Fibroblast of mammary gland (primary cell): Measurements from ENCODE around the gene PEX14.

Experiments
- DNase-seq: peaks from one replicate; pipeline ENCODE4 v3.0.0-alpha.2; 2010; ENCODE audit warnings: low read depth
- H3K4me3 ChIP-seq: 2 replicates; pipeline ENCODE4 v1.5.1; 2011; ENCODE audit warnings: low read depth, mild to moderate bottlenecking, low read length, moderate library complexity; ENCODE audit not compliant: control insufficient read depth
- CTCF ChIP-seq: conservative IDR thresholded peaks from 2 replicates; pipeline ENCODE4 v1.5.1; 2011; ENCODE audit warnings: low read depth, low read length, inconsistent platforms; ENCODE audit not compliant: control insufficient read depth, insufficient read depth

PEX14 gene

GRCh38 chr1:10644307-10645128 lies 169.8 kb downstream of the PEX14 start:
- no peak overlapping the region for H3K4me3 ChIP-seq
- TF ChIP-seq CTCF, result no peak
- DNase-seq, result peak; percentile 24

GRCh38 chr1:10646347-10646861 lies 171.7 kb downstream of the PEX14 start:
- no peak overlapping the region for H3K4me3 ChIP-seq
- peak; percentile 65 for DNase-seq
- TF ChIP-seq CTCF, result no peak

GRCh38 chr1:10647414-10648170 lies 172.8 kb downstream of the PEX14 start:
- DNase-seq, result no peak
- no peak overlapping the region for H3K4me3 ChIP-seq
- TF ChIP-seq CTCF, result no peak

GRCh38 chr1:10648689-10649516 lies 174.2 kb downstream of the PEX14 start:
- no peak for DNase-seq
- no peak for TF ChIP-seq CTCF
- H3K4me3 ChIP-seq, result no peak overlapping the region

GRCh38 chr1:10649517-10650201 lies 174.9 kb downstream of the PEX14 start:
- no peak for DNase-seq
- H3K4me3 ChIP-seq, result no peak overlapping the region
- TF ChIP-seq CTCF, result no peak
